ENCODE results near the gene SFN.
"Not testable (repeated sequence)": the region's sequence is repeated elsewhere in the genome, so short reads cannot be mapped to it uniquely, and the experiment has no call there.

Gene SFN

GRCh38 chr1:26833432-26834405, 29.2 kb upstream of the SFN start:
- H3K4me3 ChIP-seq, result no peak overlapping the region
- H3K36me3 ChIP-seq, result peaks cover 35 to 74% (median 44%) of the 10 kb centered on the region in 3 donors
- DNase-seq, result no peak
- no peaks in the 10 kb centered on the region for H3K9me3 ChIP-seq
- intact Hi-C loops (cut with DNase I; ENCODE audit: low total_unique reads), result no loop called here
- TF ChIP-seq CTCF (IDR thresholded peaks at IDR 0.05), result no peak
- no peaks in the 10 kb centered on the region for H3K27me3 ChIP-seq
- H3K27ac ChIP-seq, result no peak overlapping the region
- peaks cover 0 to 10% (median 5%) of the 10 kb centered on the region in 4 donors for H3K4me1 ChIP-seq

- H3K4me1 ChIP-seq; intact Hi-C loops (cut with DNase I; ENCODE audit: low total_unique reads); H3K4me3 ChIP-seq; H3K27me3 ChIP-seq; DNase-seq; H3K27ac ChIP-seq; H3K9me3 ChIP-seq: not testable (repeated sequence)
- H3K36me3 ChIP-seq, result peaks cover 44 to 91% (median 51%) of the 10 kb centered on the region in 3 donors
Observed at GRCh38 chr1:26837665-26838064, 25.3 kb upstream of the SFN start.

GRCh38 chr1:26838474-26839338, 24.2 kb upstream of the SFN start:
- no peak overlapping the region for H3K27ac ChIP-seq
- no peak for DNase-seq
- intact Hi-C loops (cut with DNase I; ENCODE audit: low total_unique reads), result no loop called here
- H3K4me1 ChIP-seq, result no peaks in the 10 kb centered on the region
- H3K36me3 ChIP-seq, result peaks cover 42 to 91% (median 50%) of the 10 kb centered on the region in 3 donors
- H3K4me3 ChIP-seq, result no peak overlapping the region
- H3K27me3 ChIP-seq, result no peaks in the 10 kb centered on the region
- TF ChIP-seq CTCF (IDR thresholded peaks at IDR 0.05), result no peak
- H3K9me3 ChIP-seq, result no peaks in the 10 kb centered on the region

- Histone ChIP-seq H3K9me3 (no peaks in the 10 kb centered on the region), H3K27ac (no peak overlapping the region), H3K36me3 (peaks cover 38 to 91% (median 48%) of the 10 kb centered on the region in 3 donors), H3K27me3 (no peaks in the 10 kb centered on the region), H3K4me1 (no peaks in the 10 kb centered on the region), H3K4me3 (no peak overlapping the region)
- DNase-seq, result no peak
- intact Hi-C loops (cut with DNase I; ENCODE audit: low total_unique reads), result no loop called here
- TF ChIP-seq CTCF (IDR thresholded peaks at IDR 0.05), result no peak
Observed at GRCh38 chr1:26839339-26839722, 23.6 kb upstream of the SFN start.

- no peak overlapping the region for H3K4me3 ChIP-seq
Observed at GRCh38 chr1:26839779-26840178, 23.2 kb upstream of the SFN start.

More at GRCh38 chr1:26839779-26840178, 23.2 kb upstream of the SFN start:
- Histone ChIP-seq H3K4me1 (no peaks in the 10 kb centered on the region), H3K9me3 (no peaks in the 10 kb centered on the region), H3K27ac (no peak overlapping the region), H3K36me3 (peaks cover 34 to 88% (median 43%) of the 10 kb centered on the region in 3 donors), H3K27me3 (no peaks in the 10 kb centered on the region)
- no peak for TF ChIP-seq CTCF (IDR thresholded peaks at IDR 0.05)
- intact Hi-C loops (cut with DNase I; ENCODE audit: low total_unique reads), result no loop called here
- DNase-seq, result no peak

Measured in tibial artery (tissue), 4 donors.